ENCODE measurements around the gene USP30.

- TF ChIP-seq CTCF (IDR thresholded peaks at IDR 0.05; ENCODE audit: borderline replicate concordance, extremely low read depth, low read length, poor library complexity, severe bottlenecking) (no peak), EZH2 (IDR thresholded peaks at IDR 0.05; ENCODE audit: borderline replicate concordance, low read depth, low read length, severe bottlenecking) (no peak)
Observed at GRCh38 chr12:109036975-109037374, 15.4 kb upstream of the USP30 start.
